ENCODE measurements around the gene TFEB.

Gene TFEB

DNA sequence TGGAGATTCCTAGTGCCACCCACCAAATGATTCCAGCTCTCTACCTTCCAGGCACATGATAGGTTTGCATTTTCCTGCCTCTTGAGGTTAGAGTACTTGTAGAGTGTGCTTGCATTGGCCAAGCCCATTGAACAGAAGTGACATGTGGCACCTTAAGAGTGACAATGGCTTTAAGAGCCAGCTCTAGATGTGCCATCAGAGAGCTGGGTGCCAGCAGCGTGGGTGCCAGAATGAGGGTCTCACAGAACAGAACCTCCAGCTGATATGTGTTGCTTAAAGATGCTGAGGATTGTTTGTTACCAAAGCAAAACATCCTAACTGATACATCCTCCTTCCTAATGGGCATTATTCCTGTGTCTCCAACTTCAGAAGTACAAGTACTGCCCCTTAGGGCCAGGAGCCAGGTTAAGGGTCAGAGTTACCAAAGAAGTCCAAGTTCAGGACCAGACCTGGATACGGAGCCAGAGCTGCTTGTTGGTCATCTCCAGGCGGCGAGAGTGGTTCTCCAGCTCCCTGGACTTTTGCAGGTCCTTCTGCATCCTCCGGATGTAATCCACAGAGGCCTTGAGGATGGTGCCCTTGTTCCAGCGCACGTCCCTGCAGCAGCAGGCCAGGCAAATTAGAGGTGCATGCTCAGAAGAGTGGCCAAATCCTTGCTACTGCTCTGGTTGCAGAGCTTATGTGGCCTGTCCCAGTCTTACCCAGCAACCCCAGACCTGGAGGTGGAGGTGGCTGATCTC, 49.6 kb downstream of the TFEB start:
- peaks cover 19% of the 10 kb centered on the region for H3K27me3 Mint-ChIP-seq (ENCODE audit: low read depth)
- TF ChIP-seq, protein P1, sequence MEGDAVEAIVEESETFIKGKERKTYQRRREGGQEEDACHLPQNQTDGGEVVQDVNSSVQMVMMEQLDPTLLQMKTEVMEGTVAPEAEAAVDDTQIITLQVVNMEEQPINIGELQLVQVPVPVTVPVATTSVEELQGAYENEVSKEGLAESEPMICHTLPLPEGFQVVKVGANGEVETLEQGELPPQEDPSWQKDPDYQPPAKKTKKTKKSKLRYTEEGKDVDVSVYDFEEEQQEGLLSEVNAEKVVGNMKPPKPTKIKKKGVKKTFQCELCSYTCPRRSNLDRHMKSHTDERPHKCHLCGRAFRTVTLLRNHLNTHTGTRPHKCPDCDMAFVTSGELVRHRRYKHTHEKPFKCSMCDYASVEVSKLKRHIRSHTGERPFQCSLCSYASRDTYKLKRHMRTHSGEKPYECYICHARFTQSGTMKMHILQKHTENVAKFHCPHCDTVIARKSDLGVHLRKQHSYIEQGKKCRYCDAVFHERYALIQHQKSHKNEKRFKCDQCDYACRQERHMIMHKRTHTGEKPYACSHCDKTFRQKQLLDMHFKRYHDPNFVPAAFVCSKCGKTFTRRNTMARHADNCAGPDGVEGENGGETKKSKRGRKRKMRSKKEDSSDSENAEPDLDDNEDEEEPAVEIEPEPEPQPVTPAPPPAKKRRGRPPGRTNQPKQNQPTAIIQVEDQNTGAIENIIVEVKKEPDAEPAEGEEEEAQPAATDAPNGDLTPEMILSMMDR (IDR thresholded peaks at IDR 0.05; ENCODE audit: unreplicated experiment in 3 of 3) = no peak
- no peaks in the 10 kb centered on the region for H3K9me3 Mint-ChIP-seq
- H3K4me1 Mint-ChIP-seq = peaks cover 15% of the 10 kb centered on the region
- H3K27ac Mint-ChIP-seq = no peak overlapping the region
- H3K4me3 Mint-ChIP-seq = no peak overlapping the region
- H3K36me3 Mint-ChIP-seq (ENCODE audit: low read depth) = no peaks in the 10 kb centered on the region

DNA sequence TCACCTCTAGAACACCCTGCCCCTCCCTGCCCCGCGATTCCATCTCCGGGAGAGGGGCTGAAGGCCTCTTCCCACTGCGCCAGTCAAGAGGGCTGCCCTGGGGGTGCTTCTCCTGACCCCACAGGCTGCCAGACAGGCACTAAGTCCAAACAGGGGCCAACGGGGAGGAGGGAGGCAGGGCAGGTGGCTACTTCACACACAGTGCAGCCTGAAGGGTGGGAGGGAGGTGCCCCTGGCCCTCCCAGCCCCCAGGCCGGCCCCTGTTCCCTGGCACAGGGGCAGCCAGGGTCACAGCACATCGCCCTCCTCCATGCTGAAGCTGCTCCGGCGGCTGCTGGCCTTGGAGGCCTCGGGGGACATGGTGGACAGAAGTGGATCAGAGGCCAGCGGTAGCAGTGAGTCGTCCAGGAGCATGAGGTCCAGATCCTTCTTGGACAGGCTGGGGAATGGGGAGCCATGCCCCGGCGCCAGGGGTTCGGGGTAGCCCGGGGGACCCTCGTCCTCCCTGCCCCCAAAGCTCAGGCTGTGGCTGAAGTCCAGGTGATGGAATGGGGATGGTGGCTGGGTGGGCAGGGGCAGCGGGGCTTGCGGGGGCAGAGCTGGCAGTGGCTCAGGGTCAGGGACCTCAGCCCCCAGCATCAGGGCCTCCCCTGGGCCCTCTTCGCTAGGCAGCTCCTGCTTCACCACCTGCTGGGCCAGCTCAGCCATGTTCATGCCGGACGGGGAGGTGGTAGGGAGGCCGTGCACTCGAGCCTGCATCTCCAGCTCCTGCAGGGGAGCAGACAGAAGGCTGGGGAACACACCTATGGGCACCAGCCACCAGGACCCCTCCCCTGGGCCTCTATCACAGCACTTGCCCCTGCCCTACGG, 50.9 kb downstream of the TFEB start:
- H3K4me3 Mint-ChIP-seq = no peak overlapping the region
- H3K36me3 Mint-ChIP-seq (ENCODE audit: low read depth) = no peaks in the 10 kb centered on the region
- H3K9me3 Mint-ChIP-seq = no peaks in the 10 kb centered on the region
- TF ChIP-seq, protein P1 (IDR thresholded peaks at IDR 0.05; ENCODE audit: unreplicated experiment in 3 of 3) = no peak
- peaks cover 27% of the 10 kb centered on the region for H3K4me1 Mint-ChIP-seq
- no peak overlapping the region for H3K27ac Mint-ChIP-seq
- H3K27me3 Mint-ChIP-seq (ENCODE audit: low read depth) = peaks cover 19% of the 10 kb centered on the region

DNA sequence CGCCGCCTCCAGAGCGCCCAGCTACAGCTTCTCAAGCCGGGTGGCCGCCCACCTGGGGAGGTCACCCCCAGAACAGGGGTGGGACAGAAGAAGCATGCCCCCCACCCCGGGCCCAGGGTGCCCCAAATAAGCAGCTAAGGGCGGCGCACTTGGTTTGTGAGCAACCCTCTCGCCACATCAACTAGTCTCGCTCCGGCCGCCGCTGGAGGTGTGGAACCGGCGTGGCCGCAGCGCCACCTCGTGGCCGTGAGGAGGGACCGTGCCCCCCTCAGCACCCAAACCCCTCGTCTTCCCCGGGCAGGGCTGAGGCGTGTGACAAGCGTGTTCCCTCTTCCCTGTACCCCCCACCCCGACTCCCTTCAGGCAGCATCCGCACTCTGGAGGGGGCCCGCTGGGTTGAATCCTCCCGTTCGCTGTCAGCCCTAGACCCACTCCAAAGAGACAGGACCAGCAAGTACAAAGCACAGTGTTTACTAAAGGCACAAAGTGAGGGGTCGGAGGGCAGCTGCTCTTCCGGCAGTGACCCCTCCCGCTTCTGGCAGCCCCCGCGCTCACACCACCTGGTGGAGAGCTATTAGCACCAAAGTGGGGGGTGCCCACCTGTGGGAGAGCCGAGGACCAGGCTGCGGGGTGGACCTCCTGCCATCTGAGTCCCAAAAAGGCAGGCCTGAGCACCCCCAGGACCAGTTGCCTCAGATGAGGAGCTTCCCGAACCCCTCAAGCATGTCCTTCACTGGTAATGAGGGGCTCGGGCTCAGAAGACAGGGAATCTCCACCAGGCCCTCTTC, 51.7 kb downstream of the TFEB start:
- Mint-ChIP-seq H3K27ac (no peak overlapping the region), H3K4me3 (peak overlapping the region; percentile 40 to 61 (median 41)), H3K9me3 (no peaks in the 10 kb centered on the region), H3K36me3 (ENCODE audit: low read depth) (no peaks in the 10 kb centered on the region), H3K27me3 (ENCODE audit: low read depth) (peaks cover 19% of the 10 kb centered on the region), H3K4me1 (peaks cover 27% of the 10 kb centered on the region)
- TF ChIP-seq, protein P1 (IDR thresholded peaks at IDR 0.05; ENCODE audit: unreplicated experiment in 3 of 3) = peak; percentile 91 to 94 (median 92)

DNA sequence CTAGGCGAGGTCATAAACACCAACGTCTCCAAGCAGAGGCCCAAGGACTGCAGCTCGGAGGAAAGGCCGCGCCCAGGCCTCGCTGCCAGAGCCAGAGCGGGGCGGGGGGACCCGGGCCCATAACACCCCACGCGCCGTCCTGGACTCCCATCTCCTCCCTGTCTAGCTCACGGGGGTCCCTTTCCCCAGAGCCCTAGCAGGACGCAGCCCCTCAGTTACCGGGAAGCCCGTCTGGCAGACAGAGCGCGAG, 52.2 kb downstream of the TFEB start:
- Mint-ChIP-seq H3K36me3 (ENCODE audit: low read depth) (no peaks in the 10 kb centered on the region), H3K9me3 (no peaks in the 10 kb centered on the region), H3K27ac (no peak overlapping the region), H3K27me3 (ENCODE audit: low read depth) (peaks cover 16% of the 10 kb centered on the region), H3K4me1 (peaks cover 27% of the 10 kb centered on the region), H3K4me3 (peak overlapping the region in 1 of 3 experiments; percentile 41)
- TF ChIP-seq, protein P1 (IDR thresholded peaks at IDR 0.05; ENCODE audit: unreplicated experiment in 3 of 3) = no peak

DNA sequence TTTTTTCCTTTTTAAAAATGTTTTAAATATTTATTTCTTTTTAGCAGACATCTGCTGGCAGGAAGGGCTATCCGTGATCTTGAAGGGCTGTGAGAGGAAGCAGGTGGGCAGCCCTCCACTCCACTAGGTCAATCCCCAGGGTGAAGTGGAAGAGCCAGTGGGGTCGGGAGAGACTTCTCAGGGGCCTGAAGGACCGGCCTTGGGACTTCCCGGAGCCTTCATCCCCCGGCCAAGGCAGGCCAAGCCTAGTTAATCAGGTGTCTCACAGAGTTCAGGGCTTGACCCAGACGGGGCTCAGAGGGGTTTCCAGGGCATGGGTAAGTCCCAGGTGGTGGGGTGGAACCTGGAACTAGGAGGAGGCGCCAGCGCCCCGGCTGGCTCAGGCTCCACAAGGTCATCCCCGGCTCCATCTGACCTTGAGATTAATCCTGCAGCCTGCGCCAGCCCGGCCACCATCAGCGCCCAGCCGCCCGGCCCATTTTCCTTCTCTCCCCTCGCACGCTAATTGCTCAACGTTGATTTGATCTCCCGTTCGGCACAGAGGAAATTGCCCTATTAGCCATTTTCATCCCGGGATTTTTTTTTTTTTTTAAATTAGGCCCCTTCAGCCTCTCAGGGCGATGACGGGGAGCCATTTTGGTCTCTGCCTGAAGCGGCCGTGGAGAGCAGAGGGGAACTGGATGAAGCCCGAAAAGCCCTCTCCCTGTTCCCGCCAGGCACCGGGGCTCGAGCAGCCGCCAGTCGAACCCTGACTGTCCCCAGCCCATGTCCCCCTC, 52.7 kb downstream of the TFEB start:
- no peaks in the 10 kb centered on the region for H3K9me3 Mint-ChIP-seq

More for the DNA sequence above, 52.7 kb downstream of the TFEB start:
- no peaks in the 10 kb centered on the region for H3K36me3 Mint-ChIP-seq (ENCODE audit: low read depth)
- H3K4me1 Mint-ChIP-seq = peaks cover 28% of the 10 kb centered on the region
- H3K27me3 Mint-ChIP-seq (ENCODE audit: low read depth) = peaks cover 11% of the 10 kb centered on the region
- peak overlapping the region in 2 of 3 experiments; percentile 77 to 85 for H3K27ac Mint-ChIP-seq
- TF ChIP-seq, protein P1 (IDR thresholded peaks at IDR 0.05; ENCODE audit: unreplicated experiment in 3 of 3) = no peak
- H3K4me3 Mint-ChIP-seq = peak overlapping the region in 1 of 3 experiments; percentile 25
